Thoracic aorta (tissue), 2 donors: ENCODE measurements around the gene ACSL6. TPM values are rescaled to one million over a fixed set of nuclear protein-coding genes. Genes with fewer than 3 reads are reported as not detected.
A peak's percentile ranks its signal among the peaks of the same experiment; 100 is the strongest.

Experiments
- ATAC-seq: fragments of 150-250 bp; one replicate; pipeline ENCODE4 v1.8.0; 2017; ENCODE audit warnings: low read depth; ENCODE audit not compliant: insufficient number of reproducible peaks, low FRiP score
- DNase-seq: peaks from one replicate; pipeline ENCODE4 v3.0.0-alpha.2; 2020; ENCODE audit warnings: low spot score
- H3K27ac ChIP-seq, 2 donors: fragments of 200-600 bp; sonication (generic); 1 replicate in 1 of 2; 2 replicates in 1 of 2; pipeline ENCODE4 v1.5.1; 2016; ENCODE audit warnings: mild to moderate bottlenecking in 2 of 2, moderate library complexity in 2 of 2
- H3K27me3 ChIP-seq: fragments of 200-600 bp; sonication (generic); replicated peaks from 2 replicates; pipeline ENCODE4 v1.6.0; 2016; ENCODE audit warnings: mild to moderate bottlenecking; ENCODE audit not compliant: insufficient read depth
- H3K36me3 ChIP-seq: fragments of 200-600 bp; sonication (generic); one replicate; pipeline ENCODE4 v1.5.1; 2016
- H3K4me1 ChIP-seq, 2 donors: fragments of 200-600 bp; sonication (generic); 1 replicate in 1 of 2; 2 replicates in 1 of 2; pipeline versions ENCODE4 v1.5.1 to v1.6.0; 2016; ENCODE audit warnings: low read depth in 2 of 2, mild to moderate bottlenecking in 1 of 2; ENCODE audit not compliant: control insufficient read depth in 1 of 2
- H3K4me3 ChIP-seq: fragments of 200-600 bp; sonication (generic); 2 replicates; pipeline ENCODE4 v1.5.1; 2016; ENCODE audit warnings: mild to moderate bottlenecking
- H3K9me3 ChIP-seq: fragments of 200-600 bp; sonication (generic); 2 replicates; pipeline ENCODE4 v1.5.1; 2016
- total RNA-seq, 2 donors: library from RNA; depleted of rRNA; stranded (reverse); fragments of >200 nt; gene quantifications; one replicate each; pipeline versions ENCODE4 v1.1.0 to v1.2.3, GENCODE V29; 2016
- TF ChIP-seq, protein P1 (sequence below): fragments of 200-600 bp; sonication (generic); IDR thresholded peaks from one replicate; pipeline ENCODE4 v1.5.1; 2019; ENCODE audit warnings: antibody characterized with exemption

The ACSL6 gene
- total RNA-seq, 2 donors from 2014 or later, result 1.6 TPM

DNA sequence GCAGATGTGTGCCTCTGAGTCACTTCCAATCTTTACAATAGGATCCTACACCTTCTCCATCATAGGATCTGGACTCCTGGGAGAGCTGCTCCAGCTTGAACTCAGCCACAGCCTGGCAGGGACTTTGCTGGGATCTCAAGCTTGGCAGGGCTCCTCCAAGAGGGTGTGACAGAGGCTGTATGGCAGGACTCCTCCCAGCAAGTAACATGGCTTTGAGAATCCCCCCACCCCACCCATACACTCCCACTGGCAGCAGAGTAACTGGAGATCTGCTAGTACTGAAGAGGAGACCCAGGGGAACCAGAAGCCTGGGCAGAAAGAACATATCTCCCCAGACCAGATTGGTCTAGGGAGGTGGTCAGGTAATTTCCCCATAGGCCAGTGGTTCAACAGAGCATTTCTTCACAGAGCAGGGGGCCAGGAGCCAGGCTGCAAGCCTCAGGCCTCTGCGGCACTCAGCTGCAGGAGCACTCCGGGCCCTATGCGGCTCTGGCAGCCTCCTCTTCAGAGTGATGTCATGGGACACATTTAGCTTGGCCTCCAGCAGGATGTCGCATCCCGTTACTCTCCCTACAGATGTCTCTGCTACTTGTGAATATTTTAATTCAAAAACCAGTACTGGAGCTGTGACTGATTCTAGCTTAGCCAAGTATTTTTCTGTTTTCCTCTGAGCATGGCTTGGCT, 1.7 kb upstream of the ACSL6 start:
- Histone ChIP-seq H3K27ac (no peak overlapping the region), H3K4me3 (no peak overlapping the region), H3K9me3 (no peaks in the 10 kb centered on the region), H3K27me3 (no peaks in the 10 kb centered on the region), H3K4me1 (peaks cover 0 to 12% of the 10 kb centered on the region in 2 donors), H3K36me3 (no peaks in the 10 kb centered on the region)
- ATAC-seq (no peak), DNase-seq (no peak)
- TF ChIP-seq, protein P1, sequence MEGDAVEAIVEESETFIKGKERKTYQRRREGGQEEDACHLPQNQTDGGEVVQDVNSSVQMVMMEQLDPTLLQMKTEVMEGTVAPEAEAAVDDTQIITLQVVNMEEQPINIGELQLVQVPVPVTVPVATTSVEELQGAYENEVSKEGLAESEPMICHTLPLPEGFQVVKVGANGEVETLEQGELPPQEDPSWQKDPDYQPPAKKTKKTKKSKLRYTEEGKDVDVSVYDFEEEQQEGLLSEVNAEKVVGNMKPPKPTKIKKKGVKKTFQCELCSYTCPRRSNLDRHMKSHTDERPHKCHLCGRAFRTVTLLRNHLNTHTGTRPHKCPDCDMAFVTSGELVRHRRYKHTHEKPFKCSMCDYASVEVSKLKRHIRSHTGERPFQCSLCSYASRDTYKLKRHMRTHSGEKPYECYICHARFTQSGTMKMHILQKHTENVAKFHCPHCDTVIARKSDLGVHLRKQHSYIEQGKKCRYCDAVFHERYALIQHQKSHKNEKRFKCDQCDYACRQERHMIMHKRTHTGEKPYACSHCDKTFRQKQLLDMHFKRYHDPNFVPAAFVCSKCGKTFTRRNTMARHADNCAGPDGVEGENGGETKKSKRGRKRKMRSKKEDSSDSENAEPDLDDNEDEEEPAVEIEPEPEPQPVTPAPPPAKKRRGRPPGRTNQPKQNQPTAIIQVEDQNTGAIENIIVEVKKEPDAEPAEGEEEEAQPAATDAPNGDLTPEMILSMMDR, result no peak

DNA sequence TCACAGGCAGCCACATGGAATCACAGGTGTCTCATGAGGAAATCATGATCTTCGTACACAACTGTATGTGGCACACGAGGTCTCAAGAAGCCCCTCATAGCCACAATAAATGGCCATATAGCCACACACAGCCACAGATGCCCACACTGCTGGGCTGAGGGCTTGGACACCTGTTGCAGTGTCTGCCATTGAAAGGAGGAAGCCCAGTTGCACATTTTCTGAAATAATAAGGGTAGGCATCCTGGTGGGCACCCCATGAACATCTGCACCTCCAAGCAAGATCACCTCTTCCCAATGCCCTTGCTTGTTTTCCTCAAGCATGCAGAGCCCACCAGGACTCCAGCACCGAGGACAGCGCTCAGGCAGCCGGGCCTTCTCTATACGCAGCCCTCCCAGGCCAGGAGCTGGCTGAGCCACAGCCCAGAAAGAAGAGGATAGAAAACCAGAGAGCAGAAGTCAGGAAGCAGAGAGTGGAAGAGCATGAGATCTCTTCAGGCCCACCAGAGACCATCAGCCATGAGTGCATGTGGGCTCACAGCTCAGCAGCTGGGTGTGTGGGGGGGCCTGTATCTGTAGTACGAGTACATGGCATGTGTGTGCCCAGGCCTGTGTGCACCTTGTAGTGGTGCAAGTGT, 1.0 kb upstream of the ACSL6 start:
- ATAC-seq (no peak), DNase-seq (no peak)
- Histone ChIP-seq H3K9me3 (no peaks in the 10 kb centered on the region), H3K4me1 (peaks cover 0 to 12% of the 10 kb centered on the region in 2 donors), H3K36me3 (no peaks in the 10 kb centered on the region), H3K27ac (no peak overlapping the region), H3K27me3 (no peaks in the 10 kb centered on the region), H3K4me3 (no peak overlapping the region)
- TF ChIP-seq, protein P1, result no peak

DNA sequence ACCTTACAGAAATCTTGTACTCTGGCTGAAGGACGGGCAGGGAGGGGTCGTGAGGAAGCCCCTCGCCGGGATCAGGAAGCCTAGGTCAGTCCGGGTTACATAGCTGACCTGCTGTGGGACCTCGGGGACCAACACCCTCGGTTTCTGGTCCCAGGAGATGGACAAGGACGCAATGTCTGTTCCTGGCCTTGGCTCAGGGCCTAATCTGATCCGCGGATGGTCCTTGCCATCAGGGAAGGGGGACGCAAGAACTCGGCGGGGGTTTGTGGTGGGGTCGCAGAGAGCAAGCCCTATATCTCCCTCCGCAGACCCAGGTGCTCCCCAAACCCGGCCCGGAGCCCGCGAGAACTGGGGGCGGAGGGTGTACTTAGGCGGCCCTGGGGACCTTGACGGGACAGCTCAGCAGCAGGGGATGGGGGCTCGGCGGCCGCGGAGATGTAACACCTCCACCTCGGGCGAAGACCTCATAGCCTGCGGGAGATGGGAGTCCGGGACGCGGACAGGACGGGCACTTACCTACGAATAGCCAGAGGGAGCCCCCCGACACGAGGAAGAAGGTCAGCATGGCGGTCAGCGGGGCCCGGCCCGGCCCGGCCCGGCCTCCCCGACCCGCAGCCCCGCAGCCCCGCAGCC, 353 bp downstream of the ACSL6 start:
- Histone ChIP-seq H3K4me1 (peaks cover 0 to 12% of the 10 kb centered on the region in 2 donors), H3K9me3 (no peaks in the 10 kb centered on the region), H3K27me3 (no peaks in the 10 kb centered on the region), H3K36me3 (no peaks in the 10 kb centered on the region), H3K27ac (no peak overlapping the region), H3K4me3 (peak overlapping the region; percentile 76)
- TF ChIP-seq, protein P1, result no peak
- ATAC-seq (no peak), DNase-seq (no peak)

DNA sequence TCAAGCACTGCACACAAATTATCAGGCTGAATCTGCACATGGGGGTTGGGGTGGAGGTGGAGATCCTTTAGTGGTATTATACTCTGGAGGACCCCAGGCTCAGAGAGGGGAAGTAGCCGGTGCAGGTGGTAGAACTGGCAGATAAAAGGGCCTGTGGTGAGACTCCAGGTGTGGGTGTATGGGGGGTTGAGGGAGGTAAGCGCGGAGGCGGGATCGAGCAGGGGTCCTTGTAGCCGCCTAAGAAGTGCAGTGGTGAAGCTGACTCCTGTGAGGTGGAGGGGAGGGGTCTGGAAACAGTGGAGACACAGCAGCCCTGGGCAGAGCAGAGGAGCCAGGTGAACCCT, 841 bp downstream of the ACSL6 start:
- Histone ChIP-seq H3K4me1 (peaks cover 0 to 12% of the 10 kb centered on the region in 2 donors), H3K27me3 (no peaks in the 10 kb centered on the region), H3K9me3 (no peaks in the 10 kb centered on the region), H3K4me3 (no peak overlapping the region), H3K27ac (no peak overlapping the region), H3K36me3 (no peaks in the 10 kb centered on the region)
- no peak for DNase-seq
- ATAC-seq, result no peak
- TF ChIP-seq, protein P1, result no peak

DNA sequence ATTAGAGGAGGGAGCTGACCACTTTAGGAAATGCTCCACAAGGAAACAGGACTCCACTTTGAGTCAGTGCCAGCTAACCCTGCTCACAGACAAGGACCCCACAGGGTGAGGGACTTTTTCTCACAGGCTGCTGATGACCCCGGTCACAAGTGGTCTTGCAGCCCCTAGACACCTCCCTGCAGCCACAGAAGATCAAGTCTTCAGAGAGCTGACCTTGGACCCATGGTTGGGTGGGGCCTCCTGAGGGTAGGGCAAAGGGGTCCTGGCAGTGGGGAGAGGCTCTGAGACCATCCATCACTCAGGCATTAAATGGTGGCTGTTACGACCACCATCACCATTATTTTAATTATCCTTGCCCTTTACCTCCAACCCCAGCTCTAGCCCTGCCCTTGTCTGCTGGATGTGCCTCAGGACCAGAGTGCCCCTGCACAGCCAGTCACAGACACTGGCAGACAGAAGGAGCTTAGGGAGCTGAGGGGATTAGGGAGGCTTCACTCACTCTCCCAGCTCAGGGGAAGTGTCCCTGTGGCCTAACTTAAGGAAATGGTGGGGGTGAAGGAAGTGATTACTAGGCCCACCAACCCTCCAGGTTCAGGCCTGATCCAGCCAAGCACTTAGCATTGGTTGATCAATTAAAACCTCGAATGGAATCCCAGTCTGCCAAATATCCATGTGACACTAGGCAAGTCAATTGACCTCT, 1.6 kb downstream of the ACSL6 start:
- no peak overlapping the region for H3K4me3 ChIP-seq
- no peak for ATAC-seq
- H3K9me3 ChIP-seq, result no peaks in the 10 kb centered on the region
- no peak for DNase-seq
- TF ChIP-seq, protein P1, result no peak
- peaks cover 0 to 12% of the 10 kb centered on the region in 2 donors for H3K4me1 ChIP-seq
- no peaks in the 10 kb centered on the region for H3K36me3 ChIP-seq
- H3K27me3 ChIP-seq, result no peaks in the 10 kb centered on the region
- H3K27ac ChIP-seq, result no peak overlapping the region
